Central memory CD8-positive, alpha-beta T cell (primary cell): ENCODE data around the gene TBC1D16.

Source experiments
- ATAC-seq: fragments of 150-1000 bp; cut with Tn5 transposase; replicated peaks from 2 replicates; pipeline ENCODE4 v1.10.0; 2022; ENCODE audit warnings: mild to moderate bottlenecking, moderate FRiP score, moderate number of reproducible peaks; ENCODE audit not compliant: poor library complexity, severe bottlenecking; ENCODE audit errors: extremely low read depth
- DNase-seq, 2 donors: peaks; one replicate each; pipeline ENCODE4 v3.0.0; 2021; ENCODE audit warnings: low spot score in 2 of 2
- H3K27ac Mint-ChIP-seq: one replicate; pipeline ENCODE4 v1.8.0; 2022; ENCODE audit warnings: low read depth, mild to moderate bottlenecking, moderate library complexity, mixed read lengths
- H3K27me3 Mint-ChIP-seq: one replicate; pipeline ENCODE4 v1.8.0; 2022; ENCODE audit warnings: mixed read lengths
- H3K36me3 Mint-ChIP-seq: one replicate; pipeline ENCODE4 v1.8.0; 2022; ENCODE audit warnings: mild to moderate bottlenecking, moderate library complexity, mixed read lengths; ENCODE audit not compliant: insufficient read depth
- H3K4me1 Mint-ChIP-seq: one replicate; pipeline ENCODE4 v1.8.0; 2022; ENCODE audit warnings: mixed read lengths
- H3K4me3 Mint-ChIP-seq: one replicate; pipeline ENCODE4 v1.8.0; 2022; ENCODE audit warnings: mild to moderate bottlenecking, moderate library complexity, mixed read lengths
- H3K9me3 Mint-ChIP-seq: one replicate; pipeline ENCODE4 v1.8.0; 2022; ENCODE audit warnings: mixed read lengths

The TBC1D16 gene

GRCh38 chr17:79916991-79917901 is 118.4 kb downstream of the TBC1D16 start:
- DNase-seq (no peak), ATAC-seq (no peak)
- peaks cover 21% of the 10 kb centered on the region for H3K27me3 Mint-ChIP-seq
- no peak overlapping the region for H3K4me3 Mint-ChIP-seq
- H3K4me1 Mint-ChIP-seq: no peaks in the 10 kb centered on the region
- H3K27ac Mint-ChIP-seq: no peak overlapping the region
- no peaks in the 10 kb centered on the region for H3K36me3 Mint-ChIP-seq
- no peaks in the 10 kb centered on the region for H3K9me3 Mint-ChIP-seq

- Mint-ChIP-seq H3K36me3 (no peaks in the 10 kb centered on the region), H3K27ac (no peak overlapping the region), H3K27me3 (peaks cover 28% of the 10 kb centered on the region), H3K4me1 (no peaks in the 10 kb centered on the region), H3K9me3 (no peaks in the 10 kb centered on the region), H3K4me3 (no peak overlapping the region)
- no peak for DNase-seq
- ATAC-seq: no peak
Observed at GRCh38 chr17:79916506-79916905, 119.2 kb downstream of the TBC1D16 start.

GRCh38 chr17:79915850-79916430 is 119.7 kb downstream of the TBC1D16 start:
- DNase-seq (no peak), ATAC-seq (no peak)
- H3K4me3 Mint-ChIP-seq: no peak overlapping the region
- peaks cover 31% of the 10 kb centered on the region for H3K27me3 Mint-ChIP-seq
- no peaks in the 10 kb centered on the region for H3K4me1 Mint-ChIP-seq
- no peaks in the 10 kb centered on the region for H3K9me3 Mint-ChIP-seq
- no peaks in the 10 kb centered on the region for H3K36me3 Mint-ChIP-seq
- H3K27ac Mint-ChIP-seq: no peak overlapping the region

- ATAC-seq: no peak
- H3K4me3 Mint-ChIP-seq: no peak overlapping the region
- DNase-seq: no peak
- peaks cover 31% of the 10 kb centered on the region for H3K27me3 Mint-ChIP-seq
- no peak overlapping the region for H3K27ac Mint-ChIP-seq
- no peaks in the 10 kb centered on the region for H3K36me3 Mint-ChIP-seq
- no peaks in the 10 kb centered on the region for H3K9me3 Mint-ChIP-seq
- H3K4me1 Mint-ChIP-seq: no peaks in the 10 kb centered on the region
Observed at GRCh38 chr17:79914813-79915740, 120.6 kb downstream of the TBC1D16 start.

GRCh38 chr17:79913896-79914812 is 121.5 kb downstream of the TBC1D16 start:
- H3K36me3 Mint-ChIP-seq: no peaks in the 10 kb centered on the region
- H3K4me1 Mint-ChIP-seq: no peaks in the 10 kb centered on the region
- no peak overlapping the region for H3K27ac Mint-ChIP-seq
- DNase-seq (no peak), ATAC-seq (no peak)
- H3K27me3 Mint-ChIP-seq: peaks cover 27% of the 10 kb centered on the region
- no peak overlapping the region for H3K4me3 Mint-ChIP-seq
- H3K9me3 Mint-ChIP-seq: no peaks in the 10 kb centered on the region

- ATAC-seq (no peak), DNase-seq (no peak)
- Mint-ChIP-seq H3K4me1 (no peaks in the 10 kb centered on the region), H3K27ac (no peak overlapping the region), H3K9me3 (no peaks in the 10 kb centered on the region), H3K4me3 (no peak overlapping the region), H3K27me3 (peaks cover 22% of the 10 kb centered on the region), H3K36me3 (no peaks in the 10 kb centered on the region)
Observed at GRCh38 chr17:79913451-79913850, 122.2 kb downstream of the TBC1D16 start.

- Mint-ChIP-seq H3K4me1 (no peaks in the 10 kb centered on the region), H3K4me3 (no peak overlapping the region), H3K27me3 (peaks cover 27% of the 10 kb centered on the region), H3K27ac (no peak overlapping the region), H3K9me3 (no peaks in the 10 kb centered on the region), H3K36me3 (no peaks in the 10 kb centered on the region)
- no peak for ATAC-seq
- DNase-seq: no peak
Observed at GRCh38 chr17:79912552-79913330, 122.9 kb downstream of the TBC1D16 start.

GRCh38 chr17:79911430-79912399 is 124.0 kb downstream of the TBC1D16 start:
- Mint-ChIP-seq H3K4me1 (no peaks in the 10 kb centered on the region), H3K4me3 (no peak overlapping the region), H3K36me3 (no peaks in the 10 kb centered on the region), H3K27me3 (peaks cover 37% of the 10 kb centered on the region), H3K27ac (no peak overlapping the region), H3K9me3 (no peaks in the 10 kb centered on the region)
- DNase-seq (no peak), ATAC-seq (no peak)

GRCh38 chr17:79910985-79911361 is 124.7 kb downstream of the TBC1D16 start:
- Mint-ChIP-seq H3K4me3 (no peak overlapping the region), H3K36me3 (no peaks in the 10 kb centered on the region), H3K27ac (no peak overlapping the region), H3K4me1 (no peaks in the 10 kb centered on the region), H3K27me3 (peaks cover 38% of the 10 kb centered on the region), H3K9me3 (no peaks in the 10 kb centered on the region)
- no peak for DNase-seq
- ATAC-seq: no peak

GRCh38 chr17:79909121-79909520 is 126.6 kb downstream of the TBC1D16 start:
- DNase-seq (no peak), ATAC-seq (no peak)
- H3K9me3 Mint-ChIP-seq: no peaks in the 10 kb centered on the region
- no peaks in the 10 kb centered on the region for H3K36me3 Mint-ChIP-seq
- H3K27me3 Mint-ChIP-seq: peaks cover 39% of the 10 kb centered on the region
- H3K4me3 Mint-ChIP-seq: no peak overlapping the region
- H3K27ac Mint-ChIP-seq: no peak overlapping the region
- no peaks in the 10 kb centered on the region for H3K4me1 Mint-ChIP-seq
